Measurements from ENCODE around the gene FBXL15.

Gene FBXL15

GRCh38 chr10:102420714-102421506 lies at the start of gene FBXL15:
TSS of gene FBXL15 (plus strand) at chr10:102420836. CDS start at chr10:102421130, 294 bp downstream.
- peak; percentile 99 for DNase-seq

- no peak for DNase-seq
Observed at GRCh38 chr10:102371295-102371694, 49.3 kb upstream of the FBXL15 start.

DNA sequence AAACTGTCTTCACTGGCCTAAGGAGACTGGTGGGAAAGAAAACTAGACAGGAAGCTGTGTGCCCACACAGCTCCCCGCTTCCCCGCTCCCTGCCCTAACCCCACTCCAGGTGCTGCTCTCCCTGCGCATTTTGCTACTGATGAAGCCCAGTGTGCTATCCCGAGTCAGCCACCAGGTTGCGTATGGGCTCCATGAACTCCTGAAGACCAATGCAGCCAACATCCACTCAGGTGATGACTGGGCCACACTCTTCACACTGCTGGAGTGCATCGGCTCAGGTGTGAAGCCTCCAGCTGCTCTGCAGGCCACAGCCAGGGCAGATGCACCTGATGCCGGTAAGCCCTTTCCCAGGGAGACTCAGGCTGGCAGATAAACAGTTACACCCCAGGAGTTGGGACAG lies 45.4 kb upstream of the FBXL15 start:
- DNase-seq, result no peak

GRCh38 chr10:102375867-102376266 lies 44.8 kb upstream of the FBXL15 start:
- no peak for DNase-seq

DNA sequence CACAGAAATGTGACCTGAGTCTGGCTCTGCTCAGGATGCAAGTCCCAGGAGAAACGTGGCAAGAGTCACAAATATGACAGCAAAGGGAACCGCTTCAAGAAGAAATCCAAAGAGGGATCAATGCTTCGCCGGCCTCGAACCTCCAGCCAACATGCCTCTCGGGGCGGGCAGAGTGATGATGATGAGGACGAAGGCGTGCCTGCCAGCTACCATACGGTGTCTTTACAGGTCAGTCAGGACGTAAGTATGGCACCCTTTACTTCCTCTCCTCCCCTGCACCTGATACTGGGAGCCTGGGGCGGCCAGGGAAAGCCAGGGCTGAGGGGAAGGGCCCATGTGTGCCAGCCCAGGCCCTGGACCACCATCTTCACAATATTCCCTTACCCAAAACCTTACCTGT lies 43.7 kb upstream of the FBXL15 start:
- DNase-seq, result no peak

DNA sequence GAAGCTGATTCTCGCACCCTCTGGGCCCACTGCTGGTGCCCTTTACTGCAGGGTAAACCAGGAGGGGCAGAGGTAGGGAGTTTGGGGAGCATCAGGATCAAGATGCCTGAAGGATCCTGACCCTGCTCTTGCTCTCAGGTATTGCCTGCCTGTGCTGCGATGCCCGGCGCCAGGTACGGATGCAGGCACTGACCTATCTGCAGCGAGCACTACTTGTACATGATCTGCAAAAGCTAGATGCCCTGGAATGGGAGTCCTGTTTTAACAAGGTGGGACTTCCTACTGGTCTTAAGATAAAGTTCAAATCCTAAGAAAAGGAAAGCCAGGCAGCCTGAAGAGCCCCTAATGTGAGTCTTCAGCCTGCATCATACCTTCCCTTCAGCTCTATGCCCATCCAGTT lies 41.3 kb upstream of the FBXL15 start:
- DNase-seq, result no peak

GRCh38 chr10:102381983-102382382 lies 38.7 kb upstream of the FBXL15 start:
- DNase-seq, result no peak

- DNase-seq, result no peak
Observed at GRCh38 chr10:102382871-102383270, 37.8 kb upstream of the FBXL15 start.

DNA sequence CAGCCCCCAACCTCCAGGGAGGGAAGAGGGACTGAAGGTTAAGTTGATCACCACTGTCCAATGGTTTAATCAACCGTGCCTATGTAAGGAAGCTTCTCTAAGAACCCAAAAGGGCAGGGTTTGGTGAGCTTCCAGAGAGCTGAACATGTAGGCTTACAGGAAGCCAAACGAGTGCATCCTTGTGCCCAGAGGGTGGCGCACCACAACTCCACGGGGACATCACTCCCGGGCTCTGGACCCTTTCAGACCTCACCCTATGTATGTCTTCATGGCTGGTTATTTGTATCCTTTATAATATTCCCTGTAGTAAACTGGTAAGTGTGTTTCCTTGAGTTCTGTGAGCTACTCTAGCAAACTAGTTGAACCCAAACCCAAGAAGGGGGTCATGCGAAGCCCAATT lies 36.6 kb upstream of the FBXL15 start:
- peak; percentile 47 for DNase-seq

DNA sequence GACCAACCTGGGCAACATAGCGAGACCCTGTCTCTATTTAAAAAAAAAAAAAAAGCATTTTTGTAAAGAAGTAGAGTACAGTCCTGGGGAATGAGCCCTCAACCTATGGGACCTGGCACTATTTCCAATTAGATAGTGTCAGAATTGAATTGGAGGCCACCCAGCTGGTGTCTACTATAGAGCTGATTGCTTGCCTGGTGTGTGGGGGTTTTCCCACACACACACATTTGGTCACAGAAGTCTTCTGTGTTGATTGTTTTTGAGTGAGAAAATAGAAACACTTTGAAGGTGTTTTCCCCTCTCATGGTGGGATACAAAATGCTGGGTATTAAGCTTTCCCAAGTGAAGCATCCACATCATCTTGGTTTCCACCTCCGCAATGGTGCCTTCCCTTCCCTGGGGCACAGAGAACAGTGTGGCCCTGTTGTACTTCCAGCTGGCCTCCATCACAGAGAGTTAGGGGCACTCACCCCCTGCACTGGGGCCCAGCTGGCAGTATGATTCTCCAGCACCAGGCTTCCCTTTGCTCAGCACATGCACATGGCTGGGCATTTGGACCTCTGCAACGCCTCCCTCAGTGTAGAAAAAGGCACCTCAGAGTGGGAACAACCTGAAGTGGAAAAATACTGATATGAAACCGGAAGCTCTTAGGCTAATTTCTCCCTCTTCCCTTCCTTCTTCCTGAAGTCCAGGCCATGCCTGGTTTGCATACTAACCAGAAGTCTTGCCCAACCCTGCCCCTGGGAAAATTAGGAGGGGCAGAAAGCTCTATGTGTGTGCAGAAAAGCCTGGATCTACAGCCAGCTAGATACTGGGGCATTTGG lies 35.8 kb upstream of the FBXL15 start:
- no peak for DNase-seq

- DNase-seq, result no peak
Observed at GRCh38 chr10:102389894-102390293, 30.7 kb upstream of the FBXL15 start.

GRCh38 chr10:102392306-102392705 lies 28.3 kb upstream of the FBXL15 start:
- no peak for DNase-seq

DNA sequence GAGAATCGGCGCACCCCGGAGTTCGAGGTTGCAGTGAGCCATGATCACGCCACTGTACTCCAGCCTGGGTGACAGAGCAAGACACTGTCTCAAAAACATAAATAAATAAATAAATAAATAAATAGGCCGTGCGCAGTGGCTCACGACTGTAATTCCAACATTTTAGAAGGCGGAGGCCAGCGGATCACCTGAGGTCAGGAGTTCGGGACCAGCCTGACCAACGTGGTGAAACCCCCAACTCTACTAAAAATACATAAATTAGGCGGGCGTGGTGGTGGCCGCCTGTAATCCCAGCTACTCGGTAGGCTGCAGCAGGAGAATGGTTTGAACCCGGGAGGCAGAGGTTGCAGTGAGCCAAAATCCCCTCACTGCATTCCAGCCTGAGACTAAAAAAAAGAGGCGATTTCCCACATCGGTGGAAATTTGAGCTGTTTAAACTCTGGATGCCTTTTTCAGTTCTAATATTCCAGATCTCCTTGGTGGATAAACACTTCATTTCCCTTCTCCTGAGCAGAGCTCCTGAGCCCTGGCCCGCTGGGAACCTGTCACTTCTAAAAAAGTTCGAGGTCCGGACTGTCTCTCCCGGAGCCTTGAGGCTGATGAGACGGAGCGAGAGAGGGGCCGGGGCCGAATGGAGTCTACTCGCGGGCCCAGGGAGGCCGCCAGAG lies 27.1 kb upstream of the FBXL15 start:
- DNase-seq, result no peak

- peak; percentile 95 for DNase-seq
Observed at GRCh38 chr10:102394079-102394800, 26.4 kb upstream of the FBXL15 start.

DNA sequence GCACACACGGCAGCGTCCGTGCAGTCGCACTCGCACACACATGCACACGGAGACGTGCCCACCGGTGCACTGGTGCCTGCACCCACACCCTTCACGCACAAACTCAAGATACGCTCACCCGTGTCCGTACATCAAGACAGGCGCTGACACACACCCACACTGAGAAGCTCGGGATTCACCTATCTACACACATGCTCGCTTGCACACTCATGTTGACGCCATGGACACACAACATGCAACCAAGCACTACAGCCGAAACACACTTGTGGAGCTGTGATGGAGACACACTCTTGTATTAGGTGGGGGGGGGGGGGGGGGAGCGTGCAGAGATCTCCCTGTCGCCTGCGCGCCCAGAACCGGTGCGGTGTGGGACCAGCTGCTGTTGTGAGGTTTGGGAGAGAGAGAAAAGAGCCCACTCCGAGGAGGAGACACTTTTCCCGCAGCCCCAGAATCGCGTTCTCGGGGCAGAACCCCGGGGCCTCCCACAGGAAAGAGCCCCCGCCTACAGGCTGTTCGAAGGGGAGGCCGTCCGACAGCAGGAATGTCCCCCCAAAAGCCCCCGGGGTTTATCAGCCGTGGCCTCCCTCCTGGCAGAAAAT lies 25.7 kb upstream of the FBXL15 start:
- DNase-seq, result peak; percentile 58

DNA sequence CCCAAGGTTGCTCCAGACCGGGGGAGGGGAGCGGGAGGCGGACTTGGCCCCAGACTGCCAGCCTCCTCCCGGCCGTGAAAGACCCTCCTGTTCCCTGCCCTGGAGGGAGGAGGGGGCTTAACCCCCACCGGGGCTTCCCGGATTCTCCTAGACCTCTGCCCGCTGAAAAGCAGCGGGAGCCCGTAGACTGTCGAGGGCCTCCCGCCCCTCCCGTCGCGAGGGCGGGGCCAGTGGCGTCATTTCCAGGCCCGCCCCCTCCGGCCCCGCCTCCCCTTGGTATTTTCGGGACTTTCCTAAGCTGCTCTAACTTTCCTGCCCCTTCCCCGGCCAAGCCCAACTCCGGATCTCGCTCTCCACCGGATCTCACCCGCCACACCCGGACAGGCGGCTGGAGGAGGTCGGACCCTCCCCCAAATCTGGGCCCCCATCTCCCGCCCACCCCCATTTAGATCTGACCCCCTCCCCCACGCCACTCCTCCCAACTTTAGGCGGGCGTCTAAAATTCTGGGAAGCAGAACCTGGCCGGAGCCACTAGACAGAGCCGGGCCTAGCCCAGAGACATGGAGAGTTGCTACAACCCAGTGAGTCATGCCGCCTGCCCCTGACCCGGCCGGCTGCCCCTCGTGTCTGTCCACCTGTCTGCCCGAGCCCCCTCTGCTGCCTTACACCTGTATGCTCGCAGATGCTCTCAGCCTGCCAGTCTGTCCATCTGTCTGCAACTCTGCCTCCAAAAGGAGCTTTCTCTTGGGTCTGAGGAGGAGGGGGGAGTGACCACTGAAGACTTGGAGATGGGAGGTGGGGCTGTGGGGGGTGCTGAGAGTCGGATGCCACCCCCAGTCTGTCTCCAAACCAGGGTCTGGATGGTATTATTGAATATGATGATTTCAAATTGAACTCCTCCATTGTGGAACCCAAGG lies 25.0 kb upstream of the FBXL15 start, which contains the start of gene NFKB2:
TSS of gene NFKB2 (plus strand) at position 306 of the 917 bp plus-strand sequence. CDS start at position 561, 255 bp downstream.
- DNase-seq, result peak; percentile 89

GRCh38 chr10:102396317-102396650 lies 24.4 kb upstream of the FBXL15 start:
- DNase-seq, result no peak

GRCh38 chr10:102396730-102397151 lies 23.9 kb upstream of the FBXL15 start:
- DNase-seq, result no peak

- no peak for DNase-seq
Observed at GRCh38 chr10:102397222-102398171, 23.1 kb upstream of the FBXL15 start.
